CD4-positive, alpha-beta T cell treated with Interferon gamma for 1 hour (primary cell): ENCODE data around the gene TMEM26.
"Not testable (repeated sequence)": the region's sequence is repeated elsewhere in the genome, so short reads cannot be mapped to it uniquely, and the experiment has no call there.

Experiments used
- DNase-seq: peaks from one replicate; pipeline ENCODE4 v3.0.0-alpha.2; 2020

The TMEM26 gene

GRCh38 chr10:61397175-61397986 is 55.8 kb downstream of the TMEM26 start:
- DNase-seq: no peak

GRCh38 chr10:61391281-61391680 is 61.9 kb downstream of the TMEM26 start:
- no peak for DNase-seq

- DNase-seq: no peak
These were observed 62.3 kb downstream of the TMEM26 start for GRCh38 chr10:61390851-61391250.

- peak; percentile 4 for DNase-seq
These were observed 63.3 kb downstream of the TMEM26 start for GRCh38 chr10:61389887-61390286.

GRCh38 chr10:61388986-61389385 is 64.2 kb downstream of the TMEM26 start:
- peak; percentile 31 for DNase-seq

- no peak for DNase-seq
These were observed 67.8 kb downstream of the TMEM26 start for GRCh38 chr10:61385231-61386001.

- not testable (repeated sequence) for DNase-seq
These were observed 72.0 kb downstream of the TMEM26 start for GRCh38 chr10:61381153-61381552.

- no peak for DNase-seq
These were observed 74.3 kb downstream of the TMEM26 start for GRCh38 chr10:61378865-61379264.

- no peak for DNase-seq
These were observed 76.2 kb downstream of the TMEM26 start for GRCh38 chr10:61376908-61377368.

GRCh38 chr10:61376377-61376776 is 76.8 kb downstream of the TMEM26 start:
- no peak for DNase-seq

- DNase-seq: no peak
These were observed 86.8 kb downstream of the TMEM26 start for GRCh38 chr10:61366365-61366764.

- no peak for DNase-seq
These were observed 88.6 kb downstream of the TMEM26 start for GRCh38 chr10:61364619-61365018.

GRCh38 chr10:61363006-61363405 is 90.2 kb downstream of the TMEM26 start:
- DNase-seq: no peak

GRCh38 chr10:61359452-61359851 is 93.7 kb downstream of the TMEM26 start:
- DNase-seq: no peak

GRCh38 chr10:61357687-61358086 is 95.5 kb downstream of the TMEM26 start:
- DNase-seq: no peak
